Measurements from ENCODE around the gene RTN4RL2. TPM values are rescaled to one million over a fixed set of nuclear protein-coding genes. Genes with fewer than 3 reads are reported as not detected.

The RTN4RL2 gene
- total and polyA plus RNA-seq, 8 donors: 0.75 to 8.1 (median 0.78) TPM; not detected in 3

GRCh38 chr11:57521116-57521515, 60.8 kb downstream of the RTN4RL2 start:
- Histone ChIP-seq H3K27ac (no peak overlapping the region), H3K4me3 (no peak overlapping the region), H3K36me3 (no peaks in the 10 kb centered on the region), H3K4me1 (peaks cover 0 to 2% (median 1%) of the 10 kb centered on the region in 4 donors), H3K27me3 (no peaks in the 10 kb centered on the region), H3K9me3 (no peaks in the 10 kb centered on the region)
- TF ChIP-seq EP300 (IDR thresholded peaks at IDR 0.05): no peak
- no peak for TF ChIP-seq POLR2AphosphoS5 (IDR thresholded peaks at IDR 0.05)
- no peak for TF ChIP-seq CTCF (IDR thresholded peaks at IDR 0.05)
- no peak for TF ChIP-seq POLR2A (IDR thresholded peaks at IDR 0.05)
- 90 to 94% (median 92%) methylated on average over 2 of the region's 2 CpGs for WGBS, 5 donors
- no peak for DNase-seq
- intact Hi-C loops (cut with DNase I; ENCODE audit: low total_unique reads): no loop called here

- Histone ChIP-seq H3K27me3 (no peaks in the 10 kb centered on the region), H3K27ac (no peak overlapping the region), H3K4me3 (no peak overlapping the region), H3K9me3 (no peaks in the 10 kb centered on the region), H3K36me3 (peaks cover 0 to 10% (median 9%) of the 10 kb centered on the region in 4 donors), H3K4me1 (peaks cover 0 to under 1% (median 0%) of the 10 kb centered on the region in 4 donors)
- DNase-seq: no peak
- whole genome bisulfite sequencing, 5 donors: 92 to 99% (median 93%) methylated on average over 4 of the region's 4 CpGs
- TF ChIP-seq POLR2AphosphoS5 (IDR thresholded peaks at IDR 0.05) (no peak), CTCF (IDR thresholded peaks at IDR 0.05) (no peak), EP300 (IDR thresholded peaks at IDR 0.05) (no peak), POLR2A (IDR thresholded peaks at IDR 0.05) (no peak)
- intact Hi-C loops (cut with DNase I; ENCODE audit: low total_unique reads): no loop called here
Measured at GRCh38 chr11:57523419-57523818, 63.1 kb downstream of the RTN4RL2 start.

Small RNAs within 50 kb of the gene (small RNA-seq; reads per million reads assigned to genes)
- gene RNA5SP341: 0 reads per million in 4 donors

Other genes with a start within 250 kb of the RTN4RL2 start
- 10 to 100 TPM in 1 of 5 donors, 1 to 10 TPM in 2, not detected in 2; 2.3 to 12.1 (median 5.1) TPM for gene APLNR, start 223.3 kb upstream of the RTN4RL2 start, total RNA-seq
- 1 to 10 TPM in 1 of 3 donors, under 1 TPM in 2; 0.43 to 1.1 (median 1.00) TPM for gene APLNR, start 223.3 kb upstream of the RTN4RL2 start, polyA plus RNA-seq
- 100 to 1,000 TPM in 3 of 5 donors, 10 to 100 TPM in 2; 59.4 to 238 (median 126) TPM for gene TNKS1BP1, start 135.6 kb upstream of the RTN4RL2 start, total RNA-seq
- gene TNKS1BP1, start 135.6 kb upstream of the RTN4RL2 start, polyA plus RNA-seq: 100 to 1,000 TPM in 2 of 3 donors, 10 to 100 TPM in 1; 84.9 to 136 (median 111) TPM
- gene SSRP1, start 124.6 kb upstream of the RTN4RL2 start, total RNA-seq: 10 to 100 TPM; 15.8 to 62.9 (median 41.9) TPM
- 10 to 100 TPM; 43.5 to 58.8 (median 50.6) TPM for gene SSRP1, start 124.6 kb upstream of the RTN4RL2 start, polyA plus RNA-seq
- 1 to 10 TPM in 1 of 5 donors, under 1 TPM in 1, not detected in 3; 0.18 to 1.7 TPM for gene P2RX3, start 122.2 kb upstream of the RTN4RL2 start, total RNA-seq
- gene P2RX3, start 122.2 kb upstream of the RTN4RL2 start, polyA plus RNA-seq: not detected
- gene PRG3, start 79.4 kb upstream of the RTN4RL2 start, total RNA-seq: not detected
- not detected for gene PRG3, start 79.4 kb upstream of the RTN4RL2 start, polyA plus RNA-seq
- gene PRG2, start 69.9 kb upstream of the RTN4RL2 start, total RNA-seq: under 1 TPM in 1 of 5 donors, not detected in 4; 0.73 TPM
- under 1 TPM in 1 of 3 donors, not detected in 2; 0.25 TPM for gene PRG2, start 69.9 kb upstream of the RTN4RL2 start, polyA plus RNA-seq
- gene SLC43A3, start 33.4 kb upstream of the RTN4RL2 start, total RNA-seq: 10 to 100 TPM in 3 of 5 donors, 1 to 10 TPM in 2; 1.2 to 81.7 (median 10.5) TPM
- gene SLC43A3, start 33.4 kb upstream of the RTN4RL2 start, polyA plus RNA-seq: 10 to 100 TPM; 10.2 to 22.8 (median 15.0) TPM
- 10 to 100 TPM; 10.5 to 38.4 (median 18.5) TPM for gene SLC43A1, start 55.2 kb downstream of the RTN4RL2 start, total RNA-seq
- 10 to 100 TPM; 16.0 to 24.6 (median 19.7) TPM for gene SLC43A1, start 55.2 kb downstream of the RTN4RL2 start, polyA plus RNA-seq
- 10 to 100 TPM in 3 of 5 donors, 1 to 10 TPM in 2; 1.7 to 51.3 (median 31.3) TPM for gene TIMM10, start 70.2 kb downstream of the RTN4RL2 start, total RNA-seq
- gene TIMM10, start 70.2 kb downstream of the RTN4RL2 start, polyA plus RNA-seq: 10 to 100 TPM; 66.7 to 79.6 (median 73.7) TPM
- gene SMTNL1, start 77.1 kb downstream of the RTN4RL2 start, total RNA-seq: not detected
- gene SMTNL1, start 77.1 kb downstream of the RTN4RL2 start, polyA plus RNA-seq: not detected
- 10 to 100 TPM in 4 of 5 donors, 1 to 10 TPM in 1; 2.2 to 57.8 (median 21.3) TPM for gene UBE2L6, start 107.1 kb downstream of the RTN4RL2 start, total RNA-seq
- 10 to 100 TPM; 47.3 to 73.0 (median 71.4) TPM for gene UBE2L6, start 107.1 kb downstream of the RTN4RL2 start, polyA plus RNA-seq
- 100 to 1,000 TPM in 4 of 5 donors, 10 to 100 TPM in 1; 17.4 to 247 (median 153) TPM for gene SERPING1, start 137.2 kb downstream of the RTN4RL2 start, total RNA-seq
- 100 to 1,000 TPM in 2 of 3 donors, 10 to 100 TPM in 1; 84.4 to 212 (median 111) TPM for gene SERPING1, start 137.2 kb downstream of the RTN4RL2 start, polyA plus RNA-seq
- gene YPEL4, start 189.4 kb downstream of the RTN4RL2 start, total RNA-seq: 1 to 10 TPM in 1 of 5 donors, under 1 TPM in 1, not detected in 3; 0.29 to 1.5 TPM
- gene YPEL4, start 189.4 kb downstream of the RTN4RL2 start, polyA plus RNA-seq: 1 to 10 TPM in 1 of 3 donors, under 1 TPM in 2; 0.62 to 3.2 (median 0.68) TPM
- 10 to 100 TPM in 3 of 5 donors, 1 to 10 TPM in 1, not detected in 1; 2.7 to 14.0 (median 11.2) TPM for gene CLP1, start 197.2 kb downstream of the RTN4RL2 start, total RNA-seq
- 10 to 100 TPM in 1 of 3 donors, 1 to 10 TPM in 2; 7.1 to 14.7 (median 9.2) TPM for gene CLP1, start 197.2 kb downstream of the RTN4RL2 start, polyA plus RNA-seq
- gene ZDHHC5, start 207.6 kb downstream of the RTN4RL2 start, total RNA-seq: 10 to 100 TPM; 21.0 to 72.8 (median 39.8) TPM
- gene ZDHHC5, start 207.6 kb downstream of the RTN4RL2 start, polyA plus RNA-seq: 10 to 100 TPM; 11.2 to 21.9 (median 14.3) TPM

Measured in stomach (tissue), 9 donors.